Ascending aorta (tissue), 2 donors: ENCODE measurements around the gene ANKRD11. TPM values are rescaled to one million over a fixed set of nuclear protein-coding genes. Genes with fewer than 3 reads are reported as not detected.
"Not testable (repeated sequence)": the region's sequence is repeated elsewhere in the genome, so short reads cannot be mapped to it uniquely, and the experiment has no call there.

Experiments used
- DNase-seq, 2 donors: peaks; one replicate each; pipeline ENCODE4 v3.0.0-alpha.2; 2019; ENCODE audit warnings: low spot score in 2 of 2
- H3K27ac ChIP-seq, 2 donors: fragments of 200-600 bp; sonication (generic); one replicate each; pipeline ENCODE4 v1.5.1; 2016 to 2017; ENCODE audit warnings: mild to moderate bottlenecking in 1 of 2
- H3K27me3 ChIP-seq: fragments of 200-600 bp; sonication (generic); one replicate; pipeline ENCODE4 v1.5.1; 2017
- H3K36me3 ChIP-seq, 2 donors: fragments of 200-600 bp; sonication (generic); one replicate each; pipeline ENCODE4 v1.5.1; 2016
- H3K4me1 ChIP-seq, 2 donors: fragments of 200-600 bp; sonication (generic); one replicate each; pipeline ENCODE4 v1.5.1; 2016 to 2017; ENCODE audit warnings: mild to moderate bottlenecking in 1 of 2
- H3K4me3 ChIP-seq, 2 donors: fragments of 200-600 bp; sonication (generic); one replicate each; pipeline ENCODE4 v1.5.1; 2016 to 2017; ENCODE audit warnings: mild to moderate bottlenecking in 1 of 2
- H3K9me3 ChIP-seq, 2 donors: fragments of 200-600 bp; sonication (generic); one replicate each; pipeline ENCODE4 v1.5.1; 2016
- intact Hi-C: fragments of 100-400 bp; cut with DNase I; formaldehyde crosslinking; loops from one replicate; pipeline ENCODE4 v1.15.1; 2023
- total RNA-seq: library from RNA; depleted of rRNA; stranded (reverse); fragments of >200 nt; gene quantifications from one replicate; pipeline ENCODE4 v1.1.0, GENCODE V29; 2016
- TF ChIP-seq, protein P1 (sequence below), 3 experiments: fragments of 200-600 bp in 2 of 3; fragments of 450-650 bp in 1 of 3; sonication (generic) in 2 of 3; IDR thresholded peaks; one replicate each; pipeline ENCODE4 v1.5.1; 2016 to 2019; ENCODE audit warnings: antibody characterized with exemption in 3 of 3, mild to moderate bottlenecking in 1 of 3, moderate library complexity in 1 of 3

ANKRD11 gene
- total RNA-seq, 1 donor from 2014 or later = 124 TPM

DNA sequence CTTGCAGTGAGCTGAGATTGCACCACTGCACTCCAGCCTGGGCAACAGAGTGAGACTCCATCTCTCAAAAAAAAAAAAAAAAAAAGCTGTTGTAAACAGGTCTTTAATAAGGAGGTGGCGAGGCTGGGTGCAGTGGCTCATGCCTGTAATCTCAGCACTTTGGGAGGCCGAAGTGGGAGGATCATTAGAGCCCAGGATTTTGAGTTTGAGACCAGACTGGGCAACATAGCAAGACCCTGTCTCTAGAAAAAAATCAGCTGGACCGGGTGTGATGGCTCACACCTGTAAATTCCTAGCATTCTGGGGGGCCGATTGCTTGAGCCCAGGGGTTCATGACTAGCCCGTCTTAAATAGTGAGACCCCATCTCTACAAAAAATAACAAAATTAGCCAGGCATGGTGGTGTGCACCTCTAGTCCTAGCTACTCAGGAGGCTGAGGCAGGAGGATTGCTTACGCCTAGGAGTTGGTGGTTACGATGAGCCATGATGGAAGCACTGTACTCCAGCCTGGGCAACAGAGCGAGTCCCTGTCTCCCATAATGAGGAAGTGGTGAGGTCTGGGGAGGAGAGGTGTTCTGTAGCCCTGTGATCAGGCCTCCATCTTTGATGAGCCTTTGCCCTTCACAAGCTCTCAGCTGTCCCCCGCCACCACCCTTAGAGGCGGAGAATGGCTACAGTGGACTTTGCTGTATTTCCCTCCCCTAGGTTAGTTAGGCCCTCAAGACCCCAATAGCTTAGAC lies 236.6 kb downstream of the ANKRD11 start:
- H3K27ac ChIP-seq = no peak overlapping the region
- no peaks in the 10 kb centered on the region for H3K36me3 ChIP-seq
- no peaks in the 10 kb centered on the region for H3K9me3 ChIP-seq
- DNase-seq = no peak
- no peak overlapping the region for H3K4me3 ChIP-seq
- no peaks in the 10 kb centered on the region for H3K27me3 ChIP-seq
- intact Hi-C loops = no loop called here
- TF ChIP-seq, protein P1, sequence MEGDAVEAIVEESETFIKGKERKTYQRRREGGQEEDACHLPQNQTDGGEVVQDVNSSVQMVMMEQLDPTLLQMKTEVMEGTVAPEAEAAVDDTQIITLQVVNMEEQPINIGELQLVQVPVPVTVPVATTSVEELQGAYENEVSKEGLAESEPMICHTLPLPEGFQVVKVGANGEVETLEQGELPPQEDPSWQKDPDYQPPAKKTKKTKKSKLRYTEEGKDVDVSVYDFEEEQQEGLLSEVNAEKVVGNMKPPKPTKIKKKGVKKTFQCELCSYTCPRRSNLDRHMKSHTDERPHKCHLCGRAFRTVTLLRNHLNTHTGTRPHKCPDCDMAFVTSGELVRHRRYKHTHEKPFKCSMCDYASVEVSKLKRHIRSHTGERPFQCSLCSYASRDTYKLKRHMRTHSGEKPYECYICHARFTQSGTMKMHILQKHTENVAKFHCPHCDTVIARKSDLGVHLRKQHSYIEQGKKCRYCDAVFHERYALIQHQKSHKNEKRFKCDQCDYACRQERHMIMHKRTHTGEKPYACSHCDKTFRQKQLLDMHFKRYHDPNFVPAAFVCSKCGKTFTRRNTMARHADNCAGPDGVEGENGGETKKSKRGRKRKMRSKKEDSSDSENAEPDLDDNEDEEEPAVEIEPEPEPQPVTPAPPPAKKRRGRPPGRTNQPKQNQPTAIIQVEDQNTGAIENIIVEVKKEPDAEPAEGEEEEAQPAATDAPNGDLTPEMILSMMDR (IDR thresholded peaks at IDR 0.05) = no peak
- peaks cover 3 to 5% of the 10 kb centered on the region in 2 donors for H3K4me1 ChIP-seq

DNA sequence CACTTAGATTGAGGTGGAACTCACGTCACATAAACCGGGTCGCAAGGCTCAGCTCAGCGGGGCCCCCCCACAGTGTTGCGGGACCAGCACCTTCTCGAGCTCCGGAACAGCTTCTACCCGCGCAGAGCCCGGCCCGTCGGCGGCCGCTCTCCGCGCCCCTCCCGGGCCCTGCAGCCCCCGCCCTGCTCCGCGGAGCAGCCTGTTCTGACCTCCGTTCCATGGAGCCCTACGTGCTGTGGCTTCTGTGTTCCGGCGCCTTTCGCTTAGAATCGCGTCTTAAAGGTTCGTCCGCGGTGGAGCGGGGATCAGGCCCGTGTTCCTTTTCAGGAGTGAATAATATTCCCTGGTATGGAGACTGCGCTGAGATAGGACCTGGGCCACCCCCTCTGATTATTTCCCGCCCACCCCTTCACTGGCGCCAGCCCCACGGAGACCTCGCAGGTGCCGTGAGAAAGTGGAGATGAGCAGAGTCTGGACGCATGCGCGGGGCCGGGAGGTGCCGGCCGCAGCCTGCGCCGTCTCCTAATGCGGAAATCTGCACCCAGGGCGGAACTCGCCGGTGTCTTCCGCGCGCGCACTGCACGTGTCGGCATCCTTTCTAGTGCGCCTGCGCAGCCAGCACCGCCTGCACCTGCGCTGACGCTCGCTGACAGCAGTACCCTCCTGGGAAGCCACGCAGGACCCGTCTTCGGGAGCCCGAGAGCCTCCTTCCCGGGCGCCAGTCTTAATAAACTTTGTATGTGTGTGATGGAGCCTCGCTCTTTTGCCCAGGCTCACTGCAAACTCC lies 242.0 kb downstream of the ANKRD11 start:
- DNase-seq = no peak
- Histone ChIP-seq H3K4me3 (peak overlapping the region; percentile 58 to 69), H3K27me3 (no peaks in the 10 kb centered on the region), H3K27ac (no peak overlapping the region), H3K36me3 (no peaks in the 10 kb centered on the region), H3K4me1 (peaks cover 4 to 5% of the 10 kb centered on the region in 2 donors), H3K9me3 (no peaks in the 10 kb centered on the region)
- intact Hi-C loops = loop anchor here (10.0 kb wide), 4 partner anchors 146 to 1484 kb away; partner anchors contain the start of genes CDK10, CHMP1A, KLHDC4 and SPATA33
- TF ChIP-seq, protein P1 (IDR thresholded peaks at IDR 0.05) = no peak

DNA sequence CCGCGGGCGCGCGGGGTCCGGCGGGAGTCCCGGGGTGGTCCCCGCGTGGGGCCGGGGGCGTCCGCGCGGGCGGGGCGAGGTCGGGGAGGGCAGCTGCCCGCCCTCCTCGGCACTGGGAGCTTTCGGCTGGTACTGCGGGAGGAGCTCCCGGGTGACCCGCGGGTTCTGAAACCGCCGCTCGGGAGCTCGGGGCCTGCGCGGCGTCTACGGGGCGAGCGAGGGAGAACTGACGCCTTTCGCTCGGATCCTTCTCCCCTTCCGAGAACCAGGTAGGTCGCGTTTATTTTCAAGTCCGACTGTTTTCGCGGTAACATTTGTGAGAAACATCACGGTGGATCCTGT lies 242.7 kb downstream of the ANKRD11 start:
- intact Hi-C loops = loop anchor here (10.0 kb wide), 4 partner anchors 147 to 1483 kb away; partner anchors contain the start of genes CDK10, CHMP1A, KLHDC4 and SPATA33
- not testable (repeated sequence) for H3K4me1 ChIP-seq, DNase-seq, H3K9me3 ChIP-seq, H3K36me3 ChIP-seq, H3K27ac ChIP-seq, H3K27me3 ChIP-seq
- H3K4me3 ChIP-seq = peak overlapping the region; percentile 58 to 69

DNA sequence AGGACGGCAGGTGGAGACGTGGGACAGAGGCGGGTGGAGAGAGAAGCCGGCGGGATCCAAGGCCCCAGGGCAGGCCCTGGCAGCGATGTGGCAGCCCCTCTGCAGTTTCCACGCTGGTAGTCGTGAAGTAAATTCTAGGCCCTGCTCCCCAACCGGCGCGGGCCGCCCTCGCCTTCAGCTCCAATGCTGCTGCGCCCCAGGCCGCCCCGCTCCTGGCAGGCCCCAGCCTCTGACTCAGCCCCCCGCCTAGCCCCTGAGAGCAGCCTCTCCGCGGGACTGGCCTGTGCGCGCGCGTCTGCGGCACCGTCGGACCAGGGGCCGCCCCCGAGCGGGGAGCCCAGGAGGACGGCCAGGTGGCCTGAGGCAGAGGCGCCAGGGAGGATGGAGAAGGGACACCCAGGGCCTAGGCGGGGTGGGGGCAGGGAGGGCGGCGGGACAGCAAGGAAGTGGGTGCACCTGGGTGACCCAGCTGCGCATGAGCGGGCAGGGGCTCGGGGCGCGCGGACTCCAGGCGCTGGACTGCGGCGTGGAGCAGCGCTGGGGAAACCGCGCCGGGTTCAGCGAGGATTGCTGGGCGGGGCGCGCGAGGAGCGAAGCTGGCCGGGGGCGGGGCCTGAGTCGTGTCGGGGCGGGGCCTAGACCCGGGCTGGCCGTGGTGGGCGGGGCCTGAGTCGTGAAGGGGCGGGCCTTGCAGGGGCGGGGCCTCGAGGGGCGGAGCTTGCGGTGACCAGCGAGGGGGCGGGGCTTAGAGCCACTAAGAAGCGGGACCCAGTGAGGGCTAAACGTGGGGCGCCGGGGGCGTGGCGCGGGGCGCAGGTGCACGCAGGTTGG lies 243.2 kb downstream of the ANKRD11 start:
- H3K4me3 ChIP-seq = peak overlapping the region; percentile 58 to 69
- intact Hi-C loops = loop anchor here (10.0 kb wide), 4 partner anchors 148 to 1482 kb away; partner anchors contain the start of genes CDK10, CHMP1A, KLHDC4 and SPATA33
- TF ChIP-seq, protein P1 (IDR thresholded peaks at IDR 0.05) = no peak
- H3K27me3 ChIP-seq = no peaks in the 10 kb centered on the region
- no peak overlapping the region for H3K27ac ChIP-seq
- peak in 1 of 2 donors; percentile 90 for DNase-seq
- H3K4me1 ChIP-seq = peaks cover 4 to 5% of the 10 kb centered on the region in 2 donors
- H3K9me3 ChIP-seq = no peaks in the 10 kb centered on the region
- H3K36me3 ChIP-seq = no peaks in the 10 kb centered on the region

DNA sequence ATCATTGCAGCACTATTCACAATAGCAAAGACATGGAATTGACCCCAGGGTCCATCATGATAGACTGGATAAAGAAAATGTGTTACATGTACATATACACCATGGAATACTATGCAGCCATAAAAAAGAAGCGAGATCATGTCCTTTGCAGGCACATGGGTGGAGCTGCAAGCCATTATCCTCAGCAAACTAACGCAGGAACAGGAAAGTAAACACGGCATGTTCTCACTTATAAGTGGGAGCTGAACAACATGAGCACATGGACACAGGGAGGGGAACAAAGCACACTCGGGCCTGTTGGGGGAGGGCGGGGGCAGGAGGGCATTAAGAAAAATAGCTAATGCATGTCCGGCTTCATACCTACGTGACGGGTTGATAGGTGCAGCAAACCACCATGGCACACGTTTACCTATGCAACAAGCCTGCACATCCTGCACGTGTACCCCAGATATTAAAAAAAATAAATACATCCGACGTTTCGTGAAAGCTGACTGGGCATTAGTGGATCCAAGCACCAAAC lies 243.9 kb downstream of the ANKRD11 start:
- TF ChIP-seq, protein P1 (IDR thresholded peaks at IDR 0.05) = no peak

More for the DNA sequence above, 243.9 kb downstream of the ANKRD11 start:
- Histone ChIP-seq H3K4me3 (peak overlapping the region in 1 of 2 donors; percentile 69), H3K4me1 (peaks cover 5 to 7% of the 10 kb centered on the region in 2 donors), H3K36me3 (no peaks in the 10 kb centered on the region), H3K9me3 (no peaks in the 10 kb centered on the region), H3K27me3 (no peaks in the 10 kb centered on the region), H3K27ac (no peak overlapping the region)
- DNase-seq = no peak
- intact Hi-C loops = loop anchor here (10.0 kb wide), 4 partner anchors 148 to 1482 kb away; partner anchors contain the start of genes CDK10, CHMP1A, KLHDC4 and SPATA33
